Body of pancreas (tissue), 4 donors: ENCODE results near the gene TSPAN4. TPM values are rescaled to one million over a fixed set of nuclear protein-coding genes. Genes with fewer than 3 reads are reported as not detected.

ENCODE experiments used
- ATAC-seq: fragments of 150-250 bp; one replicate; pipeline ENCODE4 v1.9.1; 2016
- DNase-seq, 4 donors: peaks; one replicate each; pipeline ENCODE4 v3.0.0-alpha.2; 2019
- H3K27ac ChIP-seq, 4 donors: fragments of 200-600 bp; sonication (generic); 1 replicate in 3 of 4; 2 replicates in 1 of 4; pipeline versions ENCODE4 v1.5.1 to v1.6.1; 2016 to 2019; ENCODE audit warnings: mild to moderate bottlenecking in 1 of 4, mixed read lengths in 1 of 4, moderate library complexity in 1 of 4
- H3K27me3 ChIP-seq, 2 donors: fragments of 200-600 bp; sonication (generic); one replicate each; pipeline ENCODE4 v1.6.0; 2016; ENCODE audit warnings: mild to moderate bottlenecking in 1 of 2
- H3K36me3 ChIP-seq, 2 donors: fragments of 200-600 bp; sonication (generic); replicated peaks in 1 of 2; 2 replicates each; pipeline ENCODE4 v1.5.1; 2016; ENCODE audit warnings: low read depth in 2 of 2; ENCODE audit not compliant: insufficient read depth in 1 of 2
- H3K4me1 ChIP-seq: fragments of 200-600 bp; sonication (generic); one replicate; pipeline ENCODE4 v1.6.0; 2016
- H3K4me3 ChIP-seq, 2 donors: fragments of 200-600 bp; sonication (generic); 1 replicate in 1 of 2; 2 replicates in 1 of 2; pipeline ENCODE4 v1.5.1; 2016 to 2019
- H3K9me3 ChIP-seq, 3 donors: fragments of 200-600 bp; sonication (generic); 1 replicate in 2 of 3; 2 replicates in 1 of 3; pipeline ENCODE4 v1.5.1; 2016
- POLR2A ChIP-seq, 3 donors: fragments of 450-650 bp; IDR thresholded peaks; one replicate each; pipeline ENCODE4 v1.6.1; 2016; ENCODE audit warnings: antibody characterized with exemption in 3 of 3, mild to moderate bottlenecking in 2 of 3
- WGBS, 2 donors: methylation state at CpG; one replicate each; pipeline ENCODE4 v1.1.5; 2017; 5-methylcytosine and 5-hydroxymethylcytosine counted together
- intact Hi-C: fragments of 100-400 bp; cut with DNase I; formaldehyde crosslinking; loops from one replicate; pipeline ENCODE4 v1.15.1; 2023
- total RNA-seq, 2 donors: library from RNA; depleted of rRNA; stranded (reverse); fragments of >200 nt; gene quantifications; one replicate each; pipeline ENCODE4 v1.1.0, GENCODE V29; 2016
- TF ChIP-seq, protein P1 (sequence below), 7 experiments: fragments of 450-650 bp in 4 of 7; fragments of 200-600 bp in 3 of 7; sonication (generic) in 3 of 7; IDR thresholded peaks; one replicate each; pipeline ENCODE4 v1.5.1; 2016 to 2019; ENCODE audit warnings: antibody characterized with exemption in 7 of 7

The TSPAN4 gene
- total RNA-seq, 2 donors from 2014 or later, result 44.9 to 87.7 TPM

DNA sequence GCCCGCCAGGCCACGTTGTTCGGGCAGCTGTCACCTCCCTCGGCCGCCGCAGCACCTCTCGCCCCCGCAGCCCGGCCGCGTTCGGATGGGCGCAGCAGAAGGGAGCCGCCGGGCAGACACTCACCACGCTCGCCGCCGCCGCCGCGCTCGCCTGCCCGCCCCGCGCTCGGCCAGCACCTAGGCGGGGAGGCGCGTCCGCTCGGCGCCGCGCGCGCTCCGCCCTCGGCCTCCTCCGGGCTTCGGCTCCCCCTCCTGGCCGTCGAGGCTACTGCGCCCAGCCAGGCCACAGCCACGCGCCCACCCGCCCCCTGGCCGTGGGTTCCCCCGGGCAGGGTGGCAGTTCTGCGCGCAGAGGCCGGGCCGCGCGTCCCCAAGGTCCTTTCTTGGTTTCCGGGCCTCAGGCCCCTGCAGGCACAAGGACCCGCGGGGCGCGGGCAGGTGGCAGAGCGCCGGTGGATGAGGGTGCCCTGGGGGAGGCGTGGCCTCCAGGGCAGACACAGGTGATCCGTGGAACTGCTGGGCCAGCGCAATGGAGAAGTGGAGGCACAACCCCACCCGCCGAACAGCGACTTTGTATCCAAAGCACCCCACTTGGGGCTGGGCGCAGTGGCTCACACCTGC, 44.4 kb upstream of the TSPAN4 start, which contains the start of gene SLC25A22:
Gene SLC25A22 (minus strand): TSS at position 189 of the 621 bp plus-strand sequence. CDS start 3,275 bp downstream, outside the sequence.
- peak within 1 kb of the TSS; percentile 93 to 98 (median 97) for H3K27ac ChIP-seq
- H3K4me1 ChIP-seq, result peaks cover 49% of the 10 kb centered on the region
- H3K9me3 ChIP-seq, result no peaks in the 10 kb centered on the region
- WGBS, 2 donors, result 2% methylated on average over 69 of the region's 69 CpGs; no CpG with 5 or more reads in 1 of the 2 donors
- TF ChIP-seq POLR2A (IDR thresholded peaks at IDR 0.05), result no peak
- TF ChIP-seq, protein P1, sequence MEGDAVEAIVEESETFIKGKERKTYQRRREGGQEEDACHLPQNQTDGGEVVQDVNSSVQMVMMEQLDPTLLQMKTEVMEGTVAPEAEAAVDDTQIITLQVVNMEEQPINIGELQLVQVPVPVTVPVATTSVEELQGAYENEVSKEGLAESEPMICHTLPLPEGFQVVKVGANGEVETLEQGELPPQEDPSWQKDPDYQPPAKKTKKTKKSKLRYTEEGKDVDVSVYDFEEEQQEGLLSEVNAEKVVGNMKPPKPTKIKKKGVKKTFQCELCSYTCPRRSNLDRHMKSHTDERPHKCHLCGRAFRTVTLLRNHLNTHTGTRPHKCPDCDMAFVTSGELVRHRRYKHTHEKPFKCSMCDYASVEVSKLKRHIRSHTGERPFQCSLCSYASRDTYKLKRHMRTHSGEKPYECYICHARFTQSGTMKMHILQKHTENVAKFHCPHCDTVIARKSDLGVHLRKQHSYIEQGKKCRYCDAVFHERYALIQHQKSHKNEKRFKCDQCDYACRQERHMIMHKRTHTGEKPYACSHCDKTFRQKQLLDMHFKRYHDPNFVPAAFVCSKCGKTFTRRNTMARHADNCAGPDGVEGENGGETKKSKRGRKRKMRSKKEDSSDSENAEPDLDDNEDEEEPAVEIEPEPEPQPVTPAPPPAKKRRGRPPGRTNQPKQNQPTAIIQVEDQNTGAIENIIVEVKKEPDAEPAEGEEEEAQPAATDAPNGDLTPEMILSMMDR (IDR thresholded peaks at IDR 0.05), result peak; percentile 62 to 95 (median 83)
- no peaks in the 10 kb centered on the region for H3K36me3 ChIP-seq
- ATAC-seq, result peak; percentile 66
- DNase-seq, result peak; percentile 77 to 85 (median 80)
- H3K27me3 ChIP-seq, result no peaks in the 10 kb centered on the region
- peak within 1 kb of the TSS; percentile 47 to 51 for H3K4me3 ChIP-seq
- intact Hi-C loops, result no loop called here

GRCh38 chr11:799641-800316, 42.9 kb upstream of the TSPAN4 start:
- no peak for DNase-seq
- 86 to 88% methylated on average over 16 to 31 of the region's 32 CpGs for WGBS, 2 donors
- H3K9me3 ChIP-seq, result no peaks in the 10 kb centered on the region
- no peak for ATAC-seq
- intact Hi-C loops, result no loop called here
- no peak overlapping the region for H3K27ac ChIP-seq
- H3K4me3 ChIP-seq, result no peak overlapping the region
- peaks cover 49% of the 10 kb centered on the region for H3K4me1 ChIP-seq
- H3K36me3 ChIP-seq, result no peaks in the 10 kb centered on the region
- TF ChIP-seq POLR2A (IDR thresholded peaks at IDR 0.05), result no peak
- TF ChIP-seq, protein P1 (IDR thresholded peaks at IDR 0.05), result no peak
- H3K27me3 ChIP-seq, result no peaks in the 10 kb centered on the region

GRCh38 chr11:800473-800872, 42.2 kb upstream of the TSPAN4 start:
- TF ChIP-seq, protein P1 (IDR thresholded peaks at IDR 0.05), result no peak
- no peak for TF ChIP-seq POLR2A (IDR thresholded peaks at IDR 0.05)
- 88% methylated on average over 3 to 28 of the region's 30 CpGs for WGBS, 2 donors
- intact Hi-C loops, result no loop called here
- Histone ChIP-seq H3K27ac (no peak overlapping the region), H3K4me3 (no peak overlapping the region), H3K36me3 (no peaks in the 10 kb centered on the region), H3K4me1 (peaks cover 51% of the 10 kb centered on the region), H3K9me3 (no peaks in the 10 kb centered on the region), H3K27me3 (no peaks in the 10 kb centered on the region)
- DNase-seq (no peak), ATAC-seq (no peak)

- ATAC-seq, result no peak
- WGBS, 2 donors, result 78 to 87% methylated on average over 4 to 20 of the region's 20 CpGs
Measured at GRCh38 chr11:801097-801780, 41.4 kb upstream of the TSPAN4 start.

More at GRCh38 chr11:801097-801780, 41.4 kb upstream of the TSPAN4 start:
- peaks cover 46% of the 10 kb centered on the region for H3K4me1 ChIP-seq
- intact Hi-C loops, result no loop called here
- no peak for DNase-seq
- H3K27ac ChIP-seq, result no peak overlapping the region
- TF ChIP-seq POLR2A (IDR thresholded peaks at IDR 0.05), result no peak
- TF ChIP-seq, protein P1 (IDR thresholded peaks at IDR 0.05), result no peak
- no peaks in the 10 kb centered on the region for H3K9me3 ChIP-seq
- H3K4me3 ChIP-seq, result no peak overlapping the region
- no peaks in the 10 kb centered on the region for H3K36me3 ChIP-seq
- no peaks in the 10 kb centered on the region for H3K27me3 ChIP-seq
